Measurements from ENCODE around the gene CCN5. TPM values are rescaled to one million over a fixed set of nuclear protein-coding genes. Genes with fewer than 3 reads are reported as not detected.

The CCN5 gene
- total RNA-seq, 2 donors from 2014 or later, result 85.1 to 118 TPM

GRCh38 chr20:44738813-44739477 lies 23.8 kb downstream of the CCN5 start:
- H3K4me3 ChIP-seq, result no peak overlapping the region
- no peaks in the 10 kb centered on the region for H3K4me1 ChIP-seq
- H3K9me3 ChIP-seq, result no peaks in the 10 kb centered on the region
- TF ChIP-seq CTCF (IDR thresholded peaks at IDR 0.05), result no peak
- DNase-seq (ENCODE audit: low spot score), result peak; percentile 82
- H3K27ac ChIP-seq, result no peak overlapping the region
- no peaks in the 10 kb centered on the region for H3K27me3 ChIP-seq
- H3K36me3 ChIP-seq, result no peaks in the 10 kb centered on the region

- no peak overlapping the region for H3K4me3 ChIP-seq
- no peaks in the 10 kb centered on the region for H3K27me3 ChIP-seq
- no peaks in the 10 kb centered on the region for H3K36me3 ChIP-seq
- no peak for DNase-seq (ENCODE audit: low spot score)
- H3K27ac ChIP-seq, result no peak overlapping the region
- H3K9me3 ChIP-seq, result no peaks in the 10 kb centered on the region
- H3K4me1 ChIP-seq, result no peaks in the 10 kb centered on the region
- no peak for TF ChIP-seq CTCF (IDR thresholded peaks at IDR 0.05)
These were observed 24.8 kb downstream of the CCN5 start for GRCh38 chr20:44739942-44740341.

- peaks cover 0 to 20% of the 10 kb centered on the region in 2 donors for H3K4me1 ChIP-seq
- no peaks in the 10 kb centered on the region for H3K27me3 ChIP-seq
- H3K36me3 ChIP-seq, result no peaks in the 10 kb centered on the region
- no peaks in the 10 kb centered on the region for H3K9me3 ChIP-seq
- no peak for TF ChIP-seq CTCF (IDR thresholded peaks at IDR 0.05)
- H3K4me3 ChIP-seq, result no peak overlapping the region
- peak overlapping the region in 1 of 2 donors; percentile 23 for H3K27ac ChIP-seq
- no peak for DNase-seq (ENCODE audit: low spot score)
These were observed 27.3 kb downstream of the CCN5 start for GRCh38 chr20:44742304-44743079.

- H3K9me3 ChIP-seq, result no peaks in the 10 kb centered on the region
- DNase-seq (ENCODE audit: low spot score), result no peak
- no peak overlapping the region for H3K27ac ChIP-seq
- peaks cover 0 to 20% of the 10 kb centered on the region in 2 donors for H3K4me1 ChIP-seq
- H3K27me3 ChIP-seq, result no peaks in the 10 kb centered on the region
- TF ChIP-seq CTCF (IDR thresholded peaks at IDR 0.05), result no peak
- no peak overlapping the region for H3K4me3 ChIP-seq
- no peaks in the 10 kb centered on the region for H3K36me3 ChIP-seq
These were observed 28.0 kb downstream of the CCN5 start for GRCh38 chr20:44743080-44743701.

- no peak overlapping the region for H3K4me3 ChIP-seq
- H3K27ac ChIP-seq, result no peak overlapping the region
- no peaks in the 10 kb centered on the region for H3K9me3 ChIP-seq
- no peak for DNase-seq (ENCODE audit: low spot score)
- TF ChIP-seq CTCF (IDR thresholded peaks at IDR 0.05), result no peak
- H3K4me1 ChIP-seq, result peaks cover 0 to 20% of the 10 kb centered on the region in 2 donors
- H3K27me3 ChIP-seq, result no peaks in the 10 kb centered on the region
- no peaks in the 10 kb centered on the region for H3K36me3 ChIP-seq
These were observed 28.9 kb downstream of the CCN5 start for GRCh38 chr20:44743916-44744655.

Data from right atrium auricular region (tissue), 2 donors.